NB4 (cell line): ENCODE data around the gene DNAAF5.

ENCODE experiments used
- DNase-seq: peaks from one replicate; pipeline ENCODE4 v3.0.0; 2010; ENCODE audit warnings: low read depth
- H3K4me3 ChIP-seq: one replicate; pipeline ENCODE4 v1.5.1; 2011; ENCODE audit warnings: mild to moderate bottlenecking, low read depth, low read length, moderate library complexity
- MYC ChIP-seq: IDR thresholded peaks from 2 replicates; pipeline ENCODE4 v1.6.1; 2011; ENCODE audit warnings: low read depth, low read length
- POLR2A ChIP-seq: IDR thresholded peaks from 2 replicates; pipeline ENCODE4 v1.6.1; 2011; ENCODE audit warnings: mild to moderate bottlenecking; ENCODE audit not compliant: insufficient read length; ENCODE audit errors: extremely low read depth
- TF ChIP-seq, protein P1 (sequence below): IDR thresholded peaks from one replicate; pipeline ENCODE4 v1.5.1; 2012; ENCODE audit warnings: low read depth, low read length
- TF ChIP-seq, protein P2 (sequence below): IDR thresholded peaks from 2 replicates; pipeline ENCODE4 v1.6.1; 2011; ENCODE audit warnings: low read depth, low read length

The DNAAF5 gene

DNA sequence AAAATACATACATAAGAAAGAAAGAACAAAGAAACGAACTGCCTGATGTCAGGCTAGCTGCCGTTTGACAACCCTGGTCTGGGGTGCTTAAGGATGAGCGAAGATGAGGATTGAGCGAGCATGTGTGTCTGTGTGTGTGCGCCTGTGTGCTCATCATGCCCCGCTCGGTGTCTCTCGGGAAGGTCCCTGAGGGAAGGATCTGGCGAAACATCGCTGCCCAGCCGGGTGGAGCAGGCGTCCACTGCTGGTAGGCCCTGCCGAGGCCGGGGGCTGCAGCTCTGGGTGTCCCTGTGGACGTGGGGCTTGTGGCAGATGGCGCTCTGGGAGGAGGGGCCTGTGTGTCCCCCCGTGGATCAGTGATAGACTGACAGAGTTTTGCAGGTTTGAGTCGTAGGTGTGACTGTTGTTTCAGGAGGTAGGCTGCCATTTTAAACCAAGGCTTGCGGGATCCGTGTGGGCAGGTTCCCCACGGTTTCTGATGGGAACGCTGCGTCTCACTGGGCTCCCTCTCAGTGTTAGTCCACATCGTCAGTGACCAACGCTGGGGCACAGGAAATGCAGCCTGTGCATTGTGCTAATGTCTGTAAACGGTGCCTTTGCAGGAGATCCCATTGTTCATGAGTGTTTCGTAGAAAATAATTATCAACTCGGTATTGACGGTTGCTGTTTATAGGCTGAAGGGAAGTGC lies 99.9 kb downstream of the DNAAF5 start:
- DNase-seq, result no peak
- H3K4me3 ChIP-seq, result no peak overlapping the region
- TF ChIP-seq POLR2A (no peak), MYC (no peak)
- TF ChIP-seq, protein P1, sequence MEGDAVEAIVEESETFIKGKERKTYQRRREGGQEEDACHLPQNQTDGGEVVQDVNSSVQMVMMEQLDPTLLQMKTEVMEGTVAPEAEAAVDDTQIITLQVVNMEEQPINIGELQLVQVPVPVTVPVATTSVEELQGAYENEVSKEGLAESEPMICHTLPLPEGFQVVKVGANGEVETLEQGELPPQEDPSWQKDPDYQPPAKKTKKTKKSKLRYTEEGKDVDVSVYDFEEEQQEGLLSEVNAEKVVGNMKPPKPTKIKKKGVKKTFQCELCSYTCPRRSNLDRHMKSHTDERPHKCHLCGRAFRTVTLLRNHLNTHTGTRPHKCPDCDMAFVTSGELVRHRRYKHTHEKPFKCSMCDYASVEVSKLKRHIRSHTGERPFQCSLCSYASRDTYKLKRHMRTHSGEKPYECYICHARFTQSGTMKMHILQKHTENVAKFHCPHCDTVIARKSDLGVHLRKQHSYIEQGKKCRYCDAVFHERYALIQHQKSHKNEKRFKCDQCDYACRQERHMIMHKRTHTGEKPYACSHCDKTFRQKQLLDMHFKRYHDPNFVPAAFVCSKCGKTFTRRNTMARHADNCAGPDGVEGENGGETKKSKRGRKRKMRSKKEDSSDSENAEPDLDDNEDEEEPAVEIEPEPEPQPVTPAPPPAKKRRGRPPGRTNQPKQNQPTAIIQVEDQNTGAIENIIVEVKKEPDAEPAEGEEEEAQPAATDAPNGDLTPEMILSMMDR, result no peak
- TF ChIP-seq, protein P2, sequence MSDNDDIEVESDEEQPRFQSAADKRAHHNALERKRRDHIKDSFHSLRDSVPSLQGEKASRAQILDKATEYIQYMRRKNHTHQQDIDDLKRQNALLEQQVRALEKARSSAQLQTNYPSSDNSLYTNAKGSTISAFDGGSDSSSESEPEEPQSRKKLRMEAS, result no peak

DNA sequence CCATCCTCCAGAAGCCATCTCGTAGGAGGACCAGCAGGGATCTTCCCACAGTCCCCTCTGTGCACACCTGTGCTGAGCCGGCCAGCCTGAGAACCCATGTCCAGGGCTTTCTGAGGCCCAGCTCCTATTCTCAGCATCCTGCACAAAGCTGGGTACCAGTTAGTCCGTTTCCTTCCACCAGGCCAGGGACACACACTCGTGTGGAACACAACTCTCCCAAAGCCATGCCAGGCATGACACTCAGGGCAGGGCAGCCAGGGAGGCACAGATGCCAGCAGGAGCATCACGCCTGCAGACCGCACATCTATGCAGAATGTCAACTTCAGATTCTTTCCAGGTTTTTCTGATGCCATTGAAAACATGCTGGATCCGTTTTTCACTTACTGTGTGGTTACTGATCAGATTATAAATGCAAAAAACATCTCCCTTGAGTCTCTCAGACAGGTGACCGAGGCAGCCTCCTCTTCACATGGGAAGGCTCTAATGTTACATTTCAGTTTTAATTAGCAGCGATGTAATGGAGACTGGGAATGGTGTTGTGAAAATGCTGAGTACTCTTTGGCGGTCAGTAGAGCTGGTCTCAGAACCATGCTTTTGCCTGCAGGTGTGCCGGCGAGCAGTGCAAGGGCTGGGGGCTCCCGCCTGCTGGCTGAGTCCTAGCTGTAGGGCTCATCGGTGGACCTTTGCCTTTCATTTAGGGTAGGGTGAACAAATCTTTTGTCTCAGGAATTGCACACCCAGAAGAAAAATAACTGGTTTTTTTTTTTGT lies 102.5 kb downstream of the DNAAF5 start:
- DNase-seq, result no peak
- TF ChIP-seq, protein P2, result no peak
- no peak for TF ChIP-seq POLR2A
- no peak for TF ChIP-seq MYC
- TF ChIP-seq, protein P1, result no peak
- H3K4me3 ChIP-seq, result no peak overlapping the region

DNA sequence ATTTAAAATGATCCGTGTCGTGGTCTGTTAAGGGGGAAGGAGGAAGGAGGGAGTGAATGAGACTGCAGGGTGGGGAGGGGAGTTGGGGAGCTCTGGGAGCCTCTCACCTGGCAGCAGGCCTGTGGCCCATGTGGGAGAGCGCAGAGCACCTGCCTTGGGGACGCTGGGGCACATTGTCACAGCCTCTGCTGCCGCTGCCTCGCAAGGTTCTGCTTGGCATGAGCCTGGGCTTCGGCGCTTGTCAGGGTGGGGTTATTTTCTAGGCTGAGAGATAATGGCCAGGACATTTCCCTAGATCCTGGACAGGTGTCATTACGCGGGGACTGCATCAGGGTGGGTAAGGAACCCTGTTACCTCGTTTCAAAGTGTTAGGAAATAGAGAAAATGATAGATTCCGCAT lies 103.6 kb downstream of the DNAAF5 start:
- DNase-seq, result no peak
- H3K4me3 ChIP-seq, result no peak overlapping the region
- TF ChIP-seq, protein P2, result no peak
- TF ChIP-seq, protein P1, result no peak
- no peak for TF ChIP-seq MYC
- no peak for TF ChIP-seq POLR2A

DNA sequence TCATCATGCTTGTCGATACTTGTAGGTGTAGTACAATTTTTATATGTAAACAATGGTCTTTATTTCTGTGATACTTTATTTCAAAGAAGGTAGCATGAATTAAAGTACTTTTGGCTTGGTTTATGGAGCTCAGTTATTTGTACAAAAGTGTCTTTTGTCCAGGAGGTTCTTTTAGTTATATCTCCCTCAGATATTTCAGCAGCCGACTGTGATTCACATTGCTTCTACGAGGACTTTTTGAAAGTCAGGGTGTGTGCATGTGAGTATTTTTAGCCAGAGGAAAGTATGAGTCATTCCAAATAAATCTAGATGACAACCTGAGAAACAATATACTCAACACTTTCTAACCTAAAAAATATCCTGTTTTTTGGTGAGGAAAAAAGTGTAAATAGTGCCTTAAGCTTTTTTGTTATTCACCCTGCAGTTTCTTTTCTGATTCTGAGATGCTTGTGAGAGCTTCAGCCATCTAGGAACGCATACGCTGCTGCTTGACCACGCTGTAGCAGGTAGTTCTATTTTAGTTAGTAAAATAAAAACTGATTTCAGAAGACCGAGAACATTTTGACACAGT lies 105.2 kb downstream of the DNAAF5 start:
- no peak for TF ChIP-seq MYC
- TF ChIP-seq, protein P1, result no peak
- TF ChIP-seq POLR2A, result no peak
- TF ChIP-seq, protein P2, result no peak
- H3K4me3 ChIP-seq, result no peak overlapping the region
- peak; percentile 46 for DNase-seq

DNA sequence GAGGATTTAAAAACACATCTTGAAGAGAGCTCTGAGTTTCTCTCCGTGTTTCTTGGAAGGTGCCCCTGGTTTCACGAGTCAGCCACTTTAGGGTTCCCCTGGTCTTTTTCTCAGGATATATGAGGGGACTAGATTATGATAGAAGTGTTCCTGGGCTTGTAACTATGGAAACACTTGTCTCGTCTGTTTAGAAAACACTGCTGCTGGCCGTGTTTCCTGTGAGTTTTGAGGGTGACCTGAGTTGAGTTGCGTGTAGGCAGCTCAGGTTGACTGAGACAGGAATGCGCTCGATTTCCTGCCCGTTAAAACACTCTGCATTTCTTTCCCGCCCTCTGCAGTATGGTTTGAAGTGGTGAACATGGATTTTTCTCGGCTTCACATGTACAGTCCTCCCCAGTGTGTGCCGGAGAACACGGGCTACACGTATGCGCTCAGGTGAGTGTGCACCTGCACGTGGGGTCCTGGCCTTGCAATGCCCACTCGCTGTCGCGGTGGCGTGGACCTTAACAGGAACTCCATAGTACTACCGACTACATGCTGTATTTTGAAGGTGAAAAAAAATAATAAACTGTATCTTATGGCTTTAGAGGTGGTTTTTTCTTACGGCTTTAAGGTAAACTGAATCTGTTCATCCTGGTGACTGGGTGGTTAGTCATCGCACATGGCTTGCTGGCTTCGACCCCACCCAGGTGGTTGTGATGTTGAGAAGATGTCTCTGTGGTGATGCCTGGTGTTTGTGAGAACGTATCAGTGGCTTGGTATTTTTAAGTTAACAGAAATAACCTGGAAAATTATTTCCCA lies 105.9 kb downstream of the DNAAF5 start, which contains the start of gene SUN1:
Gene SUN1 (plus strand): TSS at position 310 of the 801 bp plus-strand sequence. CDS start 49 bp downstream, at position 359.
- TF ChIP-seq, protein P2, result no peak
- TF ChIP-seq POLR2A (no peak), MYC (no peak)
- TF ChIP-seq, protein P1, result no peak
- DNase-seq, result no peak
- H3K4me3 ChIP-seq, result no peak within 1 kb of the TSS
